DND-41 (cell line): Measurements from ENCODE around the gene KATNIP.
"Not testable (repeated sequence)": the region's sequence is repeated elsewhere in the genome, so short reads cannot be mapped to it uniquely, and the experiment has no call there.

Experiments
- ATAC-seq: fragments of 200-7000 bp; cut with Tn5 transposase; 3 replicates; pipeline ENCODE4 v1.9.1; 2021; ENCODE audit warnings: low read depth; ENCODE audit not compliant: insufficient read depth
- DNase-seq: peaks from one replicate; pipeline ENCODE4 v3.0.0-alpha.2; 2020
- H2AFZ ChIP-seq: 2 replicates; pipeline ENCODE4 v1.6.0; 2012; ENCODE audit warnings: low read depth, low read length
- H3K27ac ChIP-seq: 2 replicates; pipeline ENCODE4 v1.5.1; 2012; ENCODE audit warnings: low read length, inconsistent platforms
- H3K27me3 ChIP-seq: fragments of 200-600 bp; sonication (generic); 2 replicates; pipeline ENCODE4 v1.6.0; 2012; ENCODE audit warnings: low read length, mild to moderate bottlenecking, inconsistent platforms; ENCODE audit not compliant: insufficient read depth, poor library complexity
- H3K36me3 ChIP-seq: 2 replicates; pipeline ENCODE4 v1.5.1; 2012; ENCODE audit warnings: low read length, inconsistent platforms; ENCODE audit not compliant: insufficient read depth
- H3K4me1 ChIP-seq: 2 replicates; pipeline ENCODE4 v1.5.1; 2012; ENCODE audit warnings: mild to moderate bottlenecking, low read length; ENCODE audit not compliant: insufficient read depth
- H3K4me2 ChIP-seq: 2 replicates; pipeline ENCODE4 v1.6.0; 2012; ENCODE audit warnings: mild to moderate bottlenecking, moderate library complexity, low read length, inconsistent platforms; ENCODE audit not compliant: insufficient read depth
- H3K4me3 ChIP-seq, 2 experiments: fragments of 200-600 bp in 1 of 2; shearing (Covaris generic) in 1 of 2; 2 replicates each; pipeline ENCODE4 v1.5.1; 2012 to 2016; ENCODE audit warnings: inconsistent platforms in 2 of 2, low read length in 2 of 2, mild to moderate bottlenecking in 2 of 2, low read depth in 1 of 2, moderate library complexity in 1 of 2
- H3K79me2 ChIP-seq: 2 replicates; pipeline ENCODE4 v1.6.0; 2012; ENCODE audit warnings: low read length, inconsistent platforms; ENCODE audit not compliant: insufficient read depth
- H3K9ac ChIP-seq: 2 replicates; pipeline ENCODE4 v1.6.0; 2012; ENCODE audit warnings: low read depth, mild to moderate bottlenecking, inconsistent platforms, low read length, moderate library complexity
- H3K9me3 ChIP-seq: 2 replicates; pipeline ENCODE4 v1.5.1; 2012; ENCODE audit warnings: low read length, moderate library complexity, mild to moderate bottlenecking, inconsistent platforms; ENCODE audit not compliant: insufficient read depth, severe bottlenecking
- H4K20me1 ChIP-seq: 2 replicates; pipeline ENCODE4 v1.6.0; 2012; ENCODE audit warnings: low read length; ENCODE audit not compliant: insufficient read depth
- CTCF ChIP-seq: IDR thresholded peaks from 2 replicates; pipeline ENCODE4 v1.5.1; 2012; ENCODE audit warnings: borderline replicate concordance, low read length, moderate library complexity, mild to moderate bottlenecking; ENCODE audit not compliant: poor library complexity, severe bottlenecking; ENCODE audit errors: extremely low read depth
- EZH2 ChIP-seq: IDR thresholded peaks from 3 replicates; pipeline ENCODE4 v1.6.1; 2012; ENCODE audit warnings: borderline replicate concordance, low read depth, mild to moderate bottlenecking, moderate library complexity, low read length, inconsistent platforms; ENCODE audit not compliant: severe bottlenecking

The KATNIP gene

DNA sequence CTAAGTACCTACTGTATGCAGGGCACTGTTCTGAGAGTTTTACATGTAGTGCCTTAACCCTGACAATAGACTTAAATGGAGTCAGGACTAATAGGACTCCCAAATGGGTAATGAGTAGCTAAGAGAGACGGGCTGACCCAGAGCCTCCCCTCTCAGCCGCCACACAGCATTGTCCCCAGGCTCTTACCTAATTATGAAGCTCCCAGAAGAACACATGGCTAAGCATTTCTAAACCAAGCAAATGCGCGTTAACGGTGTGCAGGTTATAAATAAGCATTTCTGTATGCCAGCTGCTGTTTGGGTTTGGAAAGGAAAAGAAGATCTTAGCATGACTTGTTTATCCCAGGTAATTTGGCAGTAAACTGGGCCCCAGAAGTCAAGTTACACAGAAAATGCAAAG lies 14.3 kb downstream of the KATNIP start:
- no peaks in the 10 kb centered on the region for H3K27me3 ChIP-seq
- no peak overlapping the region for H3K27ac ChIP-seq
- ATAC-seq (no peak), DNase-seq (no peak)
- no peak overlapping the region for H2AFZ ChIP-seq
- H4K20me1 ChIP-seq = 0 out of 2 replicates have a peak, but pooled peaks cover 3% of the 10 kb centered on the region
- H3K79me2 ChIP-seq = no peaks in the 10 kb centered on the region
- no peak overlapping the region for H3K4me3 ChIP-seq
- H3K9me3 ChIP-seq = no peaks in the 10 kb centered on the region
- H3K36me3 ChIP-seq = no peaks in the 10 kb centered on the region
- no peak overlapping the region for H3K4me2 ChIP-seq
- no peak overlapping the region for H3K9ac ChIP-seq
- no peaks in the 10 kb centered on the region for H3K4me1 ChIP-seq
- no peak for TF ChIP-seq CTCF
- TF ChIP-seq EZH2 = no peak

- H3K36me3 ChIP-seq = no peaks in the 10 kb centered on the region
- H3K4me3 ChIP-seq = no peak overlapping the region
- no peak for ATAC-seq
Measured at GRCh38 chr16:27566417-27566816, 16.5 kb downstream of the KATNIP start.

GRCh38 chr16:27568077-27568476 lies 18.1 kb downstream of the KATNIP start:
- no peak overlapping the region for H2AFZ ChIP-seq
- no peak overlapping the region for H3K27ac ChIP-seq
- H3K9ac ChIP-seq = no peak overlapping the region
- H3K4me2 ChIP-seq = no peak overlapping the region
- DNase-seq = no peak
- no peaks in the 10 kb centered on the region for H3K9me3 ChIP-seq
- no peaks in the 10 kb centered on the region for H3K79me2 ChIP-seq
- no peak for ATAC-seq
- no peak overlapping the region for H3K4me3 ChIP-seq
- no peaks in the 10 kb centered on the region for H3K27me3 ChIP-seq
- 0 out of 2 replicates have a peak, but pooled peaks cover 3% of the 10 kb centered on the region for H4K20me1 ChIP-seq
- no peaks in the 10 kb centered on the region for H3K4me1 ChIP-seq
- no peak for TF ChIP-seq EZH2
- no peak for TF ChIP-seq CTCF
- H3K36me3 ChIP-seq = no peaks in the 10 kb centered on the region

More at GRCh38 chr16:27566417-27566816, 16.5 kb downstream of the KATNIP start:
- DNase-seq = no peak
- H3K4me1 ChIP-seq = no peaks in the 10 kb centered on the region
- no peak overlapping the region for H3K9ac ChIP-seq
- TF ChIP-seq CTCF (no peak), EZH2 (no peak)
- H3K79me2 ChIP-seq = no peaks in the 10 kb centered on the region
- H3K27me3 ChIP-seq = no peaks in the 10 kb centered on the region
- H2AFZ ChIP-seq = no peak overlapping the region
- 0 out of 2 replicates have a peak, but pooled peaks cover 3% of the 10 kb centered on the region for H4K20me1 ChIP-seq
- H3K9me3 ChIP-seq = no peaks in the 10 kb centered on the region
- H3K4me2 ChIP-seq = no peak overlapping the region
- H3K27ac ChIP-seq = no peak overlapping the region

DNA sequence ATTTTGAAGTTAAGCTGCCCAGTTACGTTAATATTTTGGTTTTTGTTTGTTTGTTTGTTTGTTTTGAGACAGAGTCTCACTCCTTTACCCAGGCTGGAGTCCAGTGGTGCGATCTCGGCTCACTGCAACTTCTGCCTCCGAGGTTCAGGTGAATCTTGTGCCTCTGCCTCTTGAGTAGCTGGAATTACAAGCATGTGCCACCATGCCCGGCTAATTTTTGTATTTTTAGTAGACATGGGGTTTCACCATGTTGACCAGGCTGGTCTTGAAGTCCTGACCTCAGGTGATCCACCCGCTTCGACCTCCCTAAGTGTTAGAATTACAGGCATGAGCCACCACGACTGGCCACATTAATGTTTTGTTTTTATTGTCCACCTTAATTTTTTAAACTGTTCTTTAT lies 21.0 kb downstream of the KATNIP start:
- not testable (repeated sequence) for H3K4me3 ChIP-seq, H3K36me3 ChIP-seq, DNase-seq, H3K79me2 ChIP-seq, H3K9ac ChIP-seq, H3K9me3 ChIP-seq, H2AFZ ChIP-seq, H4K20me1 ChIP-seq, H3K27ac ChIP-seq, ATAC-seq, H3K4me1 ChIP-seq, H3K4me2 ChIP-seq, H3K27me3 ChIP-seq
